ENCODE measurements around the gene NCOA1.
"Not testable (repeated sequence)": the region's sequence is repeated elsewhere in the genome, so short reads cannot be mapped to it uniquely, and the experiment has no call there.

NCOA1 gene

DNA sequence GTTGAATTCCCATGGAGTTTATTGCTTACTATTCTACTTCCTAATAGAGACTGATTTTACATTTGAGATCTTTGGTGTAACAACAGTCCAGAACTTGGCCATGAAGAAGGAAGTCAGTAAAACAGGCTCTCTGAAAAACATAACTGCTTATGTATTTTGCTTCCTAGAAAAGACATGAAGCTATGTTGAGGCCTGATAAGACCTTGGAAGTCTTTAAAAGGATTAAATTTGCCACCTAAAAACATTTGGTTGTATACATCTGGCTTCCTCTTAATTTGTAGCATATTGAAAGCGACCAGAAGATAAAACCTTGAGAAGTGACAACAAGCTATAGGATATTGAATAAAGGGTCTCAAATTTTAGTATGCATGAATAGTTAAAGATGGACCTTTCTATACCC lies 265.7 kb downstream of the NCOA1 start:
- no peak for DNase-seq

- DNase-seq, result no peak
Measured at GRCh38 chr2:24761866-24762265, 270.8 kb downstream of the NCOA1 start.

- DNase-seq, result no peak
Measured at GRCh38 chr2:24762518-24762917, 271.5 kb downstream of the NCOA1 start.

DNA sequence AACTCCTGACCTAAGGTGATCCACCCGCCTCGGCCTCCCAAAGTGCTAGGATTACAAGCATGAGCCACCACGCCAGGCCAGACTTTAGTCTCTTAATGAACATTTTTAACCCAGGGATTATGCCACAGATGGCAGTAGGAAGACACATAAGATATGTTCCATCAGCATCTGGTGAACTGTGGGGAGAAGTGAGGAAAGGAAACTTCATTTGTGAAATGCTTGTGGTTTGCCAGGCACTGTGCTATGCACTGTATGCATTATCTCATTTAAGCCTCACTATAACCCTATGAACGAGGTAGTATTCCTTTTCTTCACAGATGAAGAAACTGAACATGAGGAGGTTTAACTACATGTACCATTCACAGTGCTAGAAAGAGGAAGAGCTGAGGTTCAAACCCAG lies 272.8 kb downstream of the NCOA1 start:
- no peak for DNase-seq

DNA sequence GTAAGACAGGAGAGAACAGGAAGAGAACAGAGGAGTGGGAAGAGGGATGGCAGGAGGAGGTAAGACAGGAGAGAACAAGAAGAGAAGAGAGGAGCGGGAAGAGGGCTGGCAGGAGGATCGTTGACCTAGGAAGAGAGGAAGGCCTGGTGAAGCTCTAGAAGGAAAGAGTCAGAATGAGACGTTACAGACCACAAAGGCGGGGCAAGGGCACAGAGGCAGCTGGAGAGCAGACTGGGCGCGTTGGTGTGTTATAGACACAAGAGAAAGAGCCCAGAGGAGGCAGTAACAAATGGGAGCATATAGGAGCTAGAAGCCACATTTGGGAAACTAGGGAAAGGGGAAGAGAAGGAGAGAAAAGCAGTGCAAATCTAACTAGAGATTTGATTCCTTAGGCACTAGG lies 275.6 kb downstream of the NCOA1 start:
- DNase-seq, result no peak

DNA sequence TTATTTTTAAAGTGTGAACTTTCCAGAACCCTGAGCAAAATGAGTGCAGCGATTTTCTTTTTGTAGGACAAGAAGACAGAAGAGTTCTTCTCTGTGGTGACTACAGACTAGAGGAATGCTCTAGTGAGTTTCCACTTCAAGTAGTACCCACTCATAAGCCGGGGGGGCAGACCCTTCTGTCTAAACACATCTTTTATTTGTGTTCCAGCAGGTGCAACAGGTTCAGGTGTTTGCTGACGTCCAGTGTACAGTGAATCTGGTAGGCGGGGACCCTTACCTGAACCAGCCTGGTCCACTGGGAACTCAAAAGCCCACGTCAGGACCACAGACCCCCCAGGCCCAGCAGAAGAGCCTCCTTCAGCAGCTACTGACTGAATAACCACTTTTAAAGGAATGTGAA lies 277.0 kb downstream of the NCOA1 start:
- DNase-seq, result no peak

DNA sequence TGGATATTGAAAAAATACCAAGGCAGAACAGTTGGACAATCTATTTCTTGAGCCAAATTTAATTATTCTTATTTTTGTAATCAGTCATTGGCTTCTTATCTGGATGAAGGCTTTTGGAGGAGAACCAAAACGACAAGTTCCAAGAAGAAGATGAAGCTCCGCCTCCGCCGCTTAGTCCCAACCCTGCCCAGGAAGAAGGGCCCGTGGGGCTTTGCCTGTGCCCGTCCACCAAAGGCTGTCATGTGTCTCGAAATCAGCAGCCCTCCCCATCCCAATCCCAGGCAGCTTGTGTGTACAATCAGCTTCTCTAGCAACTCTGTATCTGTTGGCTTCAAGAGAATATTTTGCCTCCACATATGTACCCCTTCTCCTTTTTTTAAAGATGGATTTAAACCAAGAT lies 277.5 kb downstream of the NCOA1 start:
- DNase-seq, result no peak

DNA sequence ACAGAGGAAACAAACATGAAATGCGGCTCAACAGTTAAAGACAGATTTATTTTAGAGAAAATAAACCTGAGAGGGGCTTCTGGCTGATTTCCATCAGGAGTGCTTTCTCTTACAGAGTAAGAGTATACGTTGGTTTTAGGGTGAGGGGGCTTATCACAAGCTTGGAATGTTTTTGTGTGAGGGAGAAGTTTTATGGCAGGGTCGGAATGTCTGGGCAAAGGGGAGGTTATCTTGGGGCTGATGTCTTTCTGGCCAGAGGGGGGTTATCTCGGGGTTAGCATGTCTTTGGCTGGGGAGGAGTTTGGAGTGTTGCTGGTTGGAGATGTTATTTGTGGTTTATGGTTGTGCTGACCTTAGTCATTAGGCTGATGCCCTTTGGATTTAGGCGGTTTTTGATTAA lies 280.0 kb downstream of the NCOA1 start:
- no peak for DNase-seq

DNA sequence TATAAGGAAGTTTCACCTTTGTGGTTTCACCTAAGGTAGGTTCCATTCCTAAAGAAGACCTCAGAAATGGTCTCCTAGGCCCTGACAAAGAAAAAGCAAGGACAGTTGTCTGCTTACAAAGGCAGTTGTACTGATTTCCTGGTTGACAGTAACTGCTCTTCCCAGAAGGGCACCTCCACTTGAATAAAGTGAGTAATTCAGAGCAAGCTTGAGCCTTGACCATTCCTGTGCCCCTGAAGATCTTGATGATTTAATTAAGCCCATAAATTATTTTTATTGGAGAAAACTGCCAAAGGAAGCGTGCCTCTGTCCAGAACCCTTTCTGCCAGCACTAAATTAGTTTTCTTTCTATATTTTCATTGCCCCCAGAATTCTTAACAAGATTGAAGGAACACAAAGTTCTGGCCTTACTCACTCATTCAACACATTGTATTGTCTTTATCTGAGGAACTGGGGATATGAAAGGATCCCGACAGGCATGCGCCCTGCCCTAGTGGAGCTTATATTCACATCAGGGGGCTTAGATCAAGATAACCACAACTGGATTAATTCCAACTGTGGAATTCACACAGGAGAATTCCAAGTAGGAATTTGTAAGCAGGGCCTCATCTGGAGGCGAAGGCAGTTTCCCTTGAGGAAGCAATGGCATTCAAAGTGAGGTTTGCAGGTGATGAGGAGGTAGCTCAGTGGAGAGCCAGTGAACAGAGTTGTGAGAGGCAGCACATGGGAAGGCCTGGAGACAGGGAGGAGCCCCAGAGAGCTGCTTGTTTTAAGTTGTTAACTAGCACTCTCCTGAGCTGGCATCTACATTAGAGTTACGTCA lies 280.9 kb downstream of the NCOA1 start:
- no peak for DNase-seq

DNA sequence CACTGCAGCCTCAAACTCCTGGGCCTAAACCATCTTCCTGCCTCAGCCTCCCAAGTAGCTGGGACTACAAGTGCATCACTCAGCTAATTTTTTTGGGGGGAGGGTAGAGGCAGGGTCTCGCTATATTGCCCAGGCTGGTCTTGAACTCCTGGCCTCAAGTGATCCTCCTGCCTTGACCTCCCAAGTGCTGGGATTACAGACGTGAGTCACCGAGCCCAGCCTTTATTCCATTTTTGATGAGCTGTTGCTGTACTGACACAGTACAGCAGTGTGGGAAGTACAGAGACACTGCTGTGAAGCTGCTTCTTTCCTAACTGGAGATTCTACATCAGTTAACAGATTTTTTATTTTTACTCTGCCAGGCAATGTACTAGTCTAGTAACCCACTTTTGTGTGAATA lies 283.3 kb downstream of the NCOA1 start:
- DNase-seq, result no peak

- DNase-seq, result no peak
Measured at GRCh38 chr2:24779116-24779515, 288.1 kb downstream of the NCOA1 start.

GRCh38 chr2:24783641-24784040 lies 292.6 kb downstream of the NCOA1 start:
- no peak for DNase-seq

DNA sequence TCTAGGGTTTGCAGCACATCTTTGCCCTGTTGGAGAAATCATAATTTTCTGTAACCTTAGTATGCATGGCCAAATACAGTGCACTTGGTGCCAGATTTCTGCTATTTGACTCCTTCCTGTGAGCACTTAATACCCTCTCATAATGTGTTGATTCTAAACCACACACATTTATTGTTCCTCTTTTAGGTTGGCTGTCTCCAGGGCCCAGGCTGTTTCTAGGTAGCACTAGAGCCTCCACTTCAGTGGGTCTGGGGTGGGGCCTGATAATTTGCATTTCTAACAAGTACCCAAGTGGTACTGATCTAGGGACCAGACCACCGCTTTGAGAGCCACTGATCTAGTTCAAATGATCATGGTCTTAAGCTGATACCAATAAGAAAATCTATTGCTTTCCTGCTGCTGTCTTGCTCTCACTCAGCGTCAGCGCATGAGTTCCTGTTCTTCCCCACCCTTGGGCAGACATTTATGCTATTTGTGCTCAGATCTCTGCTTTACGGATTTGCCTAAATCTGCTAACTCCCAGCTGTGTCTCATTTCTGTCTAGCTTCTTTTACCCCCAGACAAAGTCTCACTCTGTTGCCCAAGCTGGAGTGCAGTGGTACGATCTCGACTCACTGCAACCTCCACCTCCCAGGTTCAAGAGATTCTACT lies 294.7 kb downstream of the NCOA1 start:
- DNase-seq, result no peak

DNA sequence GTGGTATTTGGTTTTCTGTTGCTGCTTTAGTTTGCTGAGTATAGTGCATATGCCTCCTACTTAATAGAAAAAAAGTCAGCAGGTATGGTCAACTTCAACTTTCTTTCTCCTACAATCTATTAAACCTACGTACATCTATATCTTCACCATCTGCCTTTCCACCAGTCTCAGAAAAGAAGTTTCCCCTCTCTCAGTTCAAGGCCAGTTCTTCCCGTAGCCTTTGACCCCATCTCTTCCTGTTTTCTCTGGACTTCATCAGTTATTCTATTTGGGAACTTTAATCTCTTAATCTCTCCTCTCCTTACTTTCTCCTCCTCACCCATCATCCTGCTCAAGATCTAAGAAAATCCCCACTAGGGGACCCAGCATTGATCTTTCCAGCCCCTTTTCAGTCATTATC lies 296.5 kb downstream of the NCOA1 start:
- no peak for DNase-seq

DNA sequence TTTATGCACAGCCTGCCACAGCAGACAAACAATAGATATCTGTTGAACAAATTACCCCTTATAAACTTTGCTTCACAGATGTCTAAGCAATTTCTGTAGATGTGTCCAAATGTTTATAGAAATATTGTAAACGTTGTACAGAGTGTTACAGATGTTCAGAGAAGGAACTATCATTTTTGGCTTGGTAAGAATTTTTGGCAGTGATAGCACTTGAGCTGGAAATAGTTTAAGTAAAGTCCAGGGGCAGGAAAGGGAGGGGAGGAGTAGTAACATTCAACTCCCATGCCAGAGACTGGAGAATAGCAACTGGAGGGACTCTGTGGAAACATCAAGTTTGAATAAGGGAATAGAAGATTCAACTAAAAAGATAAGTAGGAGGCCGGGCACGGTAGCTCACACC lies 297.8 kb downstream of the NCOA1 start:
- no peak for DNase-seq

- DNase-seq, result no peak
Measured at GRCh38 chr2:24791452-24791851, 300.4 kb downstream of the NCOA1 start.

GRCh38 chr2:24792542-24792873 lies 301.5 kb downstream of the NCOA1 start:
- no peak for DNase-seq

GRCh38 chr2:24792874-24793760 lies 302.1 kb downstream of the NCOA1 start, which contains the start of the genes CENPO and PTRHD1:
CENPO (plus strand) TSS chr2:24793425; CDS start chr2:24793920, 495 bp downstream.
PTRHD1 (minus strand) TSS chr2:24793391; CDS start chr2:24793377, 14 bp downstream.
- peak; percentile 95 for DNase-seq

GRCh38 chr2:24793761-24794435 lies 302.8 kb downstream of the NCOA1 start:
- no peak for DNase-seq

DNA sequence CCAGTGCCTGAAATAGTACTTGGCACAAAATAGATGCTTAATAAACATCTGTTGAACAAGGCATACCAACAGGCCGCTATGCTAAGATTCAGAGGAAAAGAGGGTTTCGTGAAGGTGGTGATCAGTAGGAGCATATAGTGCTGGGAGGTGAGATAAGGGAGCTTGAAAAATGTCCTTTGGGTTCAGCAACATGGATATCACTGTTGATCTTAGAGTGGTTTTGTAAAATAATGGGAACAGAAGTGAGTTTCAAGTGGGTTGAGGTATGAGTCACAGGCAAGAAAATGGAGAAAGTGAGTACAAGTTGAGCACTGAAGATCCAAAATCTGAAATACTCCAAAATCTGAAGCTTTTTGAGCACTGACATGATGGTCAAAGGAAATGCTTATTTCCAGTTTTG lies 306.6 kb downstream of the NCOA1 start:
- no peak for DNase-seq

GRCh38 chr2:24800487-24800886 lies 309.4 kb downstream of the NCOA1 start:
- not testable (repeated sequence) for DNase-seq

DNA sequence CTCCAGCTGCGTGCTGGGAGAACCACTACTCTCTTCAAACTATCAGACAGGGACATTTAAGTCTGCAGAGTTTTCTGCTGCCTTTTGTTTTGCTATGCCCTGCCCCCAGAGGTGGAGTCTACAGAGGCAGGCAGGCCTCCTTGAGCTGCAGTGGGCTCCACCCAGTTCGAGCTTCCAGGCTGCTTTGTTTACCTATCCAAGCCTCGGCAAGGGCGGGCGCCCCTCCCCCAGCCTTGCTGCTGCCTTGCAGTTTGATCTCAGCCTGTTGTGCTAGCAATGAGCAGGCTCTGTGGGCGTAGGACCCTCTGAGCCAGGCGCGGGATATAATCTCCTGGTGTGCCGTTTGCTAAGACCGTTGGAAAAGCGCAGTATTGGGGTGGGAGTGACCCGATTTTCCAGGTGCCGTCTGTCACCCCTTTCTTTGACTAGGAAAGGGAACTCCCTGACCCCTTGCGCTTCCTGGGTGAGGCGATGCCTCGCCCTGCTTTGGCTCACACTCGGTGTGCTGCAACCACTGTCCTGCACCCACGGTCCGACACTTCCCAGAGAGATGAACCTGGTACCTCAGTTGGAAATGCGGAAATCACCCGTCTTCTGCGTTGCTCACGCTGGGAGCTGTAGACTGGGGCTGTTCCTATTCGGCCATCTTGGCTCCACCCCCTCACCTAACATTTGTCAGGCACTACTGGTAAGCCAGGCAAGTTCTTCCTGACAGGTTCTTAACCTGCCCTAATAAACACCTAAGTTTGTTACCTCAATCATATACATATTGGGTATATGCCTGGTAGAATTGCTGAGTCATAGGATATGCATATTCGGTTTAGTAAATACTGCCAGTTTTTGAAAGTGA lies 315.0 kb downstream of the NCOA1 start:
- DNase-seq, result peak; percentile 9
